HG02884 (cell line): ENCODE data around the gene ITGA1.

Source experiments
- ATAC-seq: cut with Tn5 transposase; IDR thresholded peaks from one replicate; pipeline ENCODE4 v1.9.1; 2021; ENCODE audit warnings: mild to moderate bottlenecking, moderate library complexity; ENCODE audit not compliant: unreplicated experiment

The ITGA1 gene

GRCh38 chr5:52771343-52772039 is 16.2 kb upstream of the ITGA1 start:
- peak; percentile 86 for ATAC-seq

DNA sequence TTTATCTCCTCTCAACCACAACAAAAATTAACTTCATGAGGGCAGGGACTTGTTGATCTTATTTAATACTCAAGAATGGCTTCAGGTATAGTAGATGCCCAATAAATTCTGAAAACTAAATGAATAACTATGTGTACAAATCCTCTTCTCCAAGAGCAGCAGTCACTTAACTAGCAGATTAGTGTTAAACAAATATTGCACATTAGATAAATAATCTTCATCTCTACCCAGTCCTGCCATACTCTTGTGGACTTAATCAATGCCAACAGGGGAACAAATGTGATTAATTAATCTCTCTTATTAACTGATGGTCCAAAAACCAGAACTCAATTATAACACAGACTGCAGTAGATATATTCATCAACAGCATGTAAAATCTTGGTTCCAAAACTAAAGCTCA is 15.0 kb upstream of the ITGA1 start:
- no peak for ATAC-seq

DNA sequence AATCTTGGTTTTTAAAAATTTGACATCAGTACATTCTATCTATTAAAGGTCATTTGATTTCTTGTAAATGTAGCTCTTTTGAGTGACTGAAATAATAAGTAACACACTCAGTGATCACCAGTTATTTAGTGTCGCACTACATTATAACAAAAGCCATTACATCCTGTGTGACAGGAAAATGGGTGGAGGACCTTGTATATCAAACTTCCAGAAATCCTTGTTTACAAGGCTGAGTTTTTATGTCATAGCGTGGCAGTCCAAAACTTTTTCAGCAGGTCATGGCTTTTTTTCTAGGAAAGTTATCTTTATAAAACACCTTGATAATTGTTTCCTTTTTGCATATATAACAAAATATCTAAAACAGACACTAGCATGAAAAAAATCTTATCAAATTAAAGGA is 14.4 kb upstream of the ITGA1 start:
- no peak for ATAC-seq

DNA sequence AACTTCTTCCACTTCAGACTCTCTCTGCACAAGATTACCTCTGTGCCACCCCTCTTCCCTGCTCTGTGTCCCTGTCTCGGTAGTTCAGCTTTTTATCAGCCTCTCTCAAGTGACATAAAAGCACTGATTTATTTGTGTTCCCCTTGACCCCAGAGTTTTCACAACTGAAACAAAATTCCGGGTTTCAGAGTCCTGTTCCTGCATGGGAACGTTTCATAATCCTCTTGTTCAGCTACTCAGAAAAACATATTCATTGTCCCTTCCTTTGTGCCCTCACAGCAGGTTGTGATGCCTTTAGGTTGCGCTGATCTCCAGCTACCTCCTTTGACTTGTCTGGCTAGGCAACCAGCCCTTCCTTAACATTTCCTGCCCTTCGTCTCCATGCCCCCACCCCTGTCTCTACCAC is 13.7 kb upstream of the ITGA1 start:
- no peak for ATAC-seq

DNA sequence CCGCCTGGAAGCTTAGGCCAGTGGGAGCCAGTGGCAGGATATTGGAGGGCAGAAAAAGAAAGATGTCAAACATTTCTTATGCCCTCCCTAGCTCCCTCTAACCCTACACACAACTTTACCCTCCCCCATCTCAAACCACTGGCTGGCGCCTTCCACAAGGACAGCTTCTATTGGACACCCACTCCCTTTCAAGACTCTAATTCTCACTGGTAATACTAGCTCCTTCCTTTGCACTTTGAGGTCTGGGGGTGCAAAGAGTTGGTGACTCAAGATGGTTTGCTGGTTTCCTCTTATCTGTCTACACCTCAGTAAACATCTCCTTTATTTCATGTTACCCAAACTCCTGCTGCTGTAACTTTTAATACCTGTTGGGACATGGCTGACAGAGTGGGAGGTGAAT is 11.6 kb upstream of the ITGA1 start:
- no peak for ATAC-seq

DNA sequence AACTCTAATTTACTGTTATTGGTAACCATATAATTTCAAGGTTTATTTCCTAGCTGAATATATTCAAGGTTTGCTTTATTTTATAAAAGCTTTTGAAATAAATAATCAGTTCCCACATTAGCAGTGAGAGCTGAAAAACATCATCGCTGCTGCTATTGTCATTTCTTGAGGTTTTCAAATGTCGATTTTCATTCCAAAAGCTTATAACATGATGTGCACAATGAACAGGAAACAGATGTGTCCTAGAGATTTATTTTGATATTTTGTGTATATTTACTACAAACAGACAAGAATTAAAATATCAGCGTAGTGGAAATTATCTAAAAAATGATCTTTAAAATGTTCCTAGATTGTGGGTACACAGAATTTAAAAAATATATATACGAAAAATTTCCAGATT is 10.5 kb upstream of the ITGA1 start:
- no peak for ATAC-seq

DNA sequence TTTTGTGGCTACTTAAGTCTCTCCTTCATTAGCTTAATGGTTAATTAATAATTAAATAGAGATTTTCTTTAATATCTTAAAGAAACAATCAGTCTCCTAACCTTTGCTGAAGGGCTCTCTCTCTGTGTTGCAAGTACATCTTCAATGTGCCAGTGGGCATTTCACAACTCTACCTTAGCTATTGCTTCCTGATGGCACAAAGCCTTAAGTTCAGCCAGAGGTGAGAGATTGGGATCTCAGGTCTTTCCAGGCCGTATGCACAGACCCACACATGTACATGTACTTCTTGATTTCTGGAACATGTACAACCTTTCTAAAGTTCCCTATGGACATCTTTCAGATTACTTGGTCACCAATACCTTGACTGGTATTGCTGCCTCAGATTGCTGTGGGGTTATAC is 8.9 kb upstream of the ITGA1 start:
- ATAC-seq: no peak

DNA sequence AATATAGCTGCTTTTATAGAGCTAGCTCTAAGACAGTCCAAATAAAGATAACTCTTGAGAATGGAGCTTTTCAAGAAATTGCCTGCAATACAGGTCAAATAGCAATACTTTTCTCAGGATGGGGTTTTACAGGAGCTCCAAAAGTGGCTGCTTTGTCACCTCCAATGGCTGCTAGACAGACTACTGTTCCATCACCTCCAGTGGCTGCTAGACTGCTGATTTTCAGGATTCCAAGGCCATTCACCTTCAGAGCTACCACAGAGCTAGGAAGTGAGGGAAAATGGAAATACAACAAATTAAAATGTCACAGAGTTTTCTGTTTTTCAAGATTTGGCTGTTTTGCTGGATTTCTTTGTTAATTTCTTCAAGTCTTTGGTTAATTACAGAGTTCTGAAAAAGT is 8.5 kb upstream of the ITGA1 start:
- no peak for ATAC-seq

- no peak for ATAC-seq
Measured at GRCh38 chr5:52783226-52783959, 4.3 kb upstream of the ITGA1 start.

GRCh38 chr5:52784737-52785136 is 3.0 kb upstream of the ITGA1 start:
- ATAC-seq: no peak

GRCh38 chr5:52786391-52786790 is 1.3 kb upstream of the ITGA1 start:
- ATAC-seq: no peak

GRCh38 chr5:52786949-52787599 is 642 bp upstream of the ITGA1 start:
- ATAC-seq: peak; percentile 32

GRCh38 chr5:52788505-52788821 is 747 bp downstream of the ITGA1 start:
- no peak for ATAC-seq

DNA sequence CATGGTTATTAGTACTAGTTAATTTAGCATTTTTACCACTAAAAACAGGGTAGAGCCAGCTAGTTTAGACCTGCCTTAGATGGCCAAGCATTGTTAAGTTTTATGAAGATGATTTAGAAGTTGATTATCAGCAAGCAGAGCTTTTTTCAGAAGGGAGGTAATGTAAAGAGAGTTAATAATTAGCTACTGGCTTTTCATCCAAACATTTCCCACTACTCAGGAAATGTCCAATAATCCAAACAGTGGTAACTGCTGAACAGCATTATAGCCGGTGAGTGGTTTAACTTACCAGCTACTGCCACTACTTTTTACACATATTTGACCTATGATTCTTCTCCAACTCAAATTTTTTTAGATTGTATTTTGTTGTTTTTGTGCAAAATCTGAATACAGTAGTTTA is 1.7 kb downstream of the ITGA1 start:
- ATAC-seq: no peak

DNA sequence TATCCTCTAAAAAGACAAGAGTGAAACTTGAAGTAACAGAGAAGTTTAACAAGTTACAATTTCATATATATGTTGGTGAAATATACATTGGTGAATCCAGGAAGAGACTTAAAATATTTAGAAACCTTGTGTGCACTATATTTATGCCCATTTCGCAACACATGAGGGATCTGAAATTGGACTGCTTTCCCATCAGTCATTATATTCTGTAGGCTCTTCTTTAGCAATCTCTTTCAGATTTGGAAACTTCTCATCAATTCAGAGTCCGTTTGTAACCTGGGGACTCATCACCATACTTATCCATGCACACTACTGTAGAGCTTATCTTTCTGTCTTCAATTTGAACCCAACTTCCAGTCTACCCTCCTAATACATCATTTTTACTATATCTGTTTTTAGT is 2.1 kb downstream of the ITGA1 start:
- ATAC-seq: no peak

- ATAC-seq: no peak
Measured at GRCh38 chr5:52791366-52791765, 3.6 kb downstream of the ITGA1 start.

- no peak for ATAC-seq
Measured at GRCh38 chr5:52794519-52794918, 6.8 kb downstream of the ITGA1 start.

DNA sequence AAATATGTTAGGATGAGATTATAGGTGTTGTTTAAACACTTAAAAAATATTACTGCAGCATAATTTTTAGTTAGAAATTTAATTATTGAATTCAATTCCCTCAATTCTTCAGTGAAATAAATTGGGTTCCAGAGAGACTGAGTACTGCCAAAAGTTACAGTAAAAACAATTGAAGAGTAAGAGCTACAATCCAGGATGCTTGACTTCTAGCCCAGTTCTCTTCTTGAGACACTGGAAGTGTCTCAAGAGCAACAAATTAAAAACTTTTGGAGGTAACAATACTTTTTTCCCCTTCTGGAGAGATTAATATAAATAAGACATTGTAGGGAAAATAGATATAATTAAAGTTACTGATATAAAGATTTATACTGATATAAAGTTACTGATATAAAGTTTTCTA is 8.3 kb downstream of the ITGA1 start:
- no peak for ATAC-seq

- no peak for ATAC-seq
Measured at GRCh38 chr5:52796516-52797103, 8.9 kb downstream of the ITGA1 start.

DNA sequence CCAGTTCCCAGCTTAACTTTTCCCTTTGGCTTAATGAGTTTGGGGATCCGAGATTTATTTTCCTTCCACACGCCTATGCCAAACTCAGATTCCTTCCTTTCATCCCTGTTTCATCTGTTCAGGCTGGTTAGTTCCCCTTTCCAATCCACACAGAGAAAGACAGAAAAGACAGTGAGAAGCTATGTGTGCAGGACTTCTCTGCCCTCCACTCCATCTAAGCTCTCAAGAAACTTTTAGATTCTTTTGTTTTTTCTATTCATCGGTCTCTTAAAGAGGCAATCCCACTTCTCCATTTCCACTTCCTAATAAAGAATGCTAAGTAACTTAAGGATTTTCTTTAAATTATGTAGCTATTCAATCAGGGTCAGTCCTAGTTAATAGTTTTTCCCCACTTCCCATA is 11.2 kb downstream of the ITGA1 start:
- no peak for ATAC-seq

DNA sequence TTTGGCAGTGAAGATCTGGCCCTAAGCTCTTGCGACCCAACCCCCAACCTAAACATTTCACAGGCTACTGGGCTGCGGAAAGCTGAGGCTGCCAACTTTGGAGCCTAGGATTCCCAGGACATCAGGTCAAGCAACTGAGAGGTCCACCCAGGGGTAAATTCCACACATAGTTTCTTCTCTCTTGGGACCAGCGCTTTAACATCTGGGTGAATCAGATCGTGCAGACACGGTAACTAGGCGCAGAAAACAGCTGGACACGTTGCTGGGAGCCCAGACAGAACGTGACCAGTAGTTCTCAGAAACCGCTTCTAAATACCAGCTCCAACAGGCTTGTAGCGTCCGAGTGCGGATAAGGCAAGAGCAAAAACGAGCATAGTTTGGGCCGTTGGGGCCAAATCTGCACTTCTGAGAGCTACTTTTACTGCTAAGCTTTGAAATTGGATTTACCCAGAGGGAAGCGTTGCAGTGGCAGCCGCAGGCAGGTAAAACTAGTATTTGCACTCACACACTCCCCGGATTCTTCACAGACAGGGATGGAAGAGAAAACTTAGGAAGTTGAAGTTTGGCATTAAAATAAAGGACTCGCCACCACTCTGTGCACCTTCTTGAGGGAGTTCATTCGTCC is 11.8 kb downstream of the ITGA1 start:
- ATAC-seq: peak; percentile 27

DNA sequence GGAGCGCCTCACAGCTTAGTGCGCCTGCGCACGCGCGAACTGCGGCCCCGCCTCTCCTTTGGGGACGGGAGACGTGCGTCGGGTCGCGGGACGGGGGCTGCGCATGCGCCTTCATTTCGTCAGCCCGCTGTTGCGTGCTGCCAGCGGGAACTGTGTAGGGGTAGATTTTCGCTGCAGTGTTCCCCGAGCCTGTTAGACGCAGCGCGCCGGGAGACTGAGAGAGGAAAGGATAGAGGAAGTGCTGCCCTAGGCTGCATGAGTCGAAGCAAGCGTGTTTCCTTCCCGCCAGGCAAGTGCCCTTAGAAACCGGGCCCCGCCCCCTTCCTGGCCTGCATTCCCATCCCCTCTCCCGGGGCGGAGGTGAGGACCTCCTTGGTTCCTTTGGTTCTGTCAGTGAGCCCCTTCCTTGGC is 12.3 kb downstream of the ITGA1 start:
- peak; percentile 78 for ATAC-seq
